NOMO-1 (cell line): Measurements from ENCODE around the gene UNC45A.

Experiments
- DNase-seq, 2 experiments: peaks; one replicate each; lab custom pipeline; 2025; ENCODE audit not compliant: unreplicated experiment in 2 of 2; lab: John Stamatoyannopoulos, UW

The UNC45A gene

GRCh38 chr15:90939756-90940155 is 4.7 kb downstream of the UNC45A start:
- DNase-seq, result no peak

- no peak for DNase-seq
Measured at GRCh38 chr15:90941038-90941437, 6.0 kb downstream of the UNC45A start.

- no peak for DNase-seq
Measured at GRCh38 chr15:90942354-90943120, 7.5 kb downstream of the UNC45A start.

- no peak for DNase-seq
Measured at GRCh38 chr15:90945091-90945490, 10.0 kb downstream of the UNC45A start.

- no peak for DNase-seq
Measured at GRCh38 chr15:90946538-90946937, 11.5 kb downstream of the UNC45A start.

- DNase-seq, result no peak
Measured at GRCh38 chr15:90946941-90947576, 12.0 kb downstream of the UNC45A start.

GRCh38 chr15:90947577-90948357 is 12.7 kb downstream of the UNC45A start:
- DNase-seq, result no peak

GRCh38 chr15:90948506-90948905 is 13.4 kb downstream of the UNC45A start:
- no peak for DNase-seq

- no peak for DNase-seq
Measured at GRCh38 chr15:90949979-90950675, 15.0 kb downstream of the UNC45A start.

- DNase-seq, result no peak
Measured at GRCh38 chr15:90950676-90951075, 15.6 kb downstream of the UNC45A start.

- DNase-seq, result no peak
Measured at GRCh38 chr15:90952901-90953677, 18.0 kb downstream of the UNC45A start.

- no peak for DNase-seq
Measured at GRCh38 chr15:90953947-90954711, 19.0 kb downstream of the UNC45A start.

GRCh38 chr15:90954712-90955623 is 19.9 kb downstream of the UNC45A start, which contains the start of gene RCCD1:
Gene RCCD1, plus strand, starts transcription at chr15:90954884. Its CDS starts 1,851 bp downstream, at chr15:90956735.
- peak; percentile 97 to 98 for DNase-seq

- peak; percentile 4 to 12 for DNase-seq
Measured at GRCh38 chr15:90955624-90956273, 20.7 kb downstream of the UNC45A start.

- DNase-seq, result peak; percentile 17 to 50
Measured at GRCh38 chr15:90956274-90957030, 21.4 kb downstream of the UNC45A start.

GRCh38 chr15:90957031-90957790 is 22.1 kb downstream of the UNC45A start:
- no peak for DNase-seq
